ENCODE measurements around the gene NDUFAF8. TPM values are rescaled to one million over a fixed set of nuclear protein-coding genes. Genes with fewer than 3 reads are reported as not detected.

Gene NDUFAF8
- total RNA-seq, 4 donors from 2014 or later: 28.7 to 56.7 (median 37.5) TPM

- no peak for TF ChIP-seq CTCF (IDR thresholded peaks at IDR 0.05)
- ATAC-seq (ENCODE audit: low FRiP score) (no peak), DNase-seq (ENCODE audit: low spot score) (no peak)
Observed at GRCh38 chr17:81287741-81288430, 48.8 kb downstream of the NDUFAF8 start.

GRCh38 chr17:81288715-81289114, 49.6 kb downstream of the NDUFAF8 start:
- no peak for ATAC-seq (ENCODE audit: low FRiP score)
- no peak for DNase-seq (ENCODE audit: low spot score)
- no peak for TF ChIP-seq CTCF (IDR thresholded peaks at IDR 0.05)

- DNase-seq (ENCODE audit: low spot score) (no peak), ATAC-seq (ENCODE audit: low FRiP score) (no peak)
- no peak for TF ChIP-seq CTCF (IDR thresholded peaks at IDR 0.05)
Observed at GRCh38 chr17:81289627-81290026, 50.5 kb downstream of the NDUFAF8 start.

- no peak for DNase-seq (ENCODE audit: low spot score)
- TF ChIP-seq CTCF (IDR thresholded peaks at IDR 0.05): no peak
- ATAC-seq (ENCODE audit: low FRiP score): no peak
Observed at GRCh38 chr17:81290230-81290629, 51.1 kb downstream of the NDUFAF8 start.

Other genes with a start within 250 kb of the NDUFAF8 start
- 10 to 100 TPM; 13.5 to 23.2 (median 16.8) TPM for gene CHMP6, start 247.5 kb upstream of the NDUFAF8 start, total RNA-seq
- gene BAIAP2, start 204.2 kb upstream of the NDUFAF8 start, total RNA-seq: 10 to 100 TPM; 15.9 to 50.2 (median 36.4) TPM
- gene PVALEF, start 73.8 kb upstream of the NDUFAF8 start, total RNA-seq: not detected
- 1 to 10 TPM; 1.3 to 6.0 (median 3.1) TPM for gene AATK, start 73.1 kb upstream of the NDUFAF8 start, total RNA-seq
- gene CEP131, start 16.4 kb upstream of the NDUFAF8 start, total RNA-seq: 10 to 100 TPM in 1 of 4 donors, 1 to 10 TPM in 3; 3.0 to 11.5 (median 5.6) TPM
- 10 to 100 TPM; 15.1 to 56.1 (median 33.2) TPM for gene TEPSIN, start 263 bp upstream of the NDUFAF8 start, total RNA-seq
- gene SLC38A10, start 56.0 kb downstream of the NDUFAF8 start, total RNA-seq: 100 to 1,000 TPM in 1 of 4 donors, 10 to 100 TPM in 3; 61.2 to 126 (median 75.6) TPM
- 10 to 100 TPM in 1 of 4 donors, 1 to 10 TPM in 3; 4.8 to 20.8 (median 7.1) TPM for gene BAHCC1, start 156.1 kb downstream of the NDUFAF8 start, total RNA-seq

All from omental fat pad (tissue), 4 donors.